ENCODE results near the gene LITAF. TPM values are rescaled to one million over a fixed set of nuclear protein-coding genes. Genes with fewer than 3 reads are reported as not detected.
A peak's percentile ranks its signal among the peaks of the same experiment; 100 is the strongest.

The LITAF gene
- total and polyA plus RNA-seq, 2 of the 4 experiments (the other 2 are of a cell fraction): 113 to 206 TPM

DNA sequence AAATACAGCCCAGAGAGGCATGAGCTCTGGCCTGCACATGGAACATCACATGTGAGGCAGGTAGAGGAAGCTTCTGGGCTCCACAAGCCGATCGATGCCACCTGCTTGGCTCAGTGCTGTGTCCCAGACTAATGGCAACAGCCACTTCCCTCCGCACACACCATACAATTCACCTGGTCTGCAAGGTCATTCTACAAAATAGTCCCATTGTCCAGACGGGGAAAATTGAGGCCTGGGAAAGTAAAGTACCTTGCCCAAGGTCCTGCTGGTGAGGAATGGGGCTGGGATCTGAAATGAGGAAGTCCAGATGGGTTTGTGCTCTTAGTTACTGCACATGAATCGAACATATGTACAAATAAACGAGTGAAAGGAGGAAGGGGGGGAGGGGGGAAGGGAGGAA is 88.0 kb downstream of the LITAF start:
- POLR2A ChIA-PET (ENCODE audit: unreplicated experiment): no interaction called here
- dilution Hi-C loops (cut with HindIII; ENCODE audit: low sequenced_read_pairs, unreplicated experiment): no loop called here

More for the DNA sequence above, 88.0 kb downstream of the LITAF start:
- no peaks in the 10 kb centered on the region for H3K36me3 ChIP-seq (ENCODE audit: control insufficient read depth, insufficient read depth, low read length)
- H4K5ac ChIP-seq (ENCODE audit: low read depth, low read length): no peak overlapping the region
- CTCF ChIA-PET: no interaction called here
- no peak overlapping the region for H2AK9ac ChIP-seq (replicated peaks; ENCODE audit: low read depth, low read length, poor library complexity)
- H3K23ac ChIP-seq (ENCODE audit: low read depth, low read length): no peak overlapping the region
- no peak overlapping the region for H2BK5ac ChIP-seq (ENCODE audit: low read depth, low read length, poor library complexity, severe bottlenecking)
- H3K4ac ChIP-seq (ENCODE audit: low read depth, low read length): peak overlapping the region; percentile 43; the same call in 1 of the 2 replicates
- no peaks in the 10 kb centered on the region for H3K9me3 ChIP-seq (ENCODE audit: control insufficient read depth, insufficient read depth, low read length)
- ATAC-seq (ENCODE audit: low read depth): no peak
- no peak overlapping the region for H3K9ac ChIP-seq (ENCODE audit: low read depth, low read length)
- DNase-seq: no peak
- no peak overlapping the region for H3K56ac ChIP-seq (ENCODE audit: extremely low read depth, insufficient read depth, low read length)
- no peak overlapping the region for H2AFZ ChIP-seq (replicated peaks; ENCODE audit: low read length, poor library complexity)
- H3K18ac ChIP-seq (ENCODE audit: low read depth, low read length): no peak overlapping the region
- in situ Hi-C loops (cut with MboI; ENCODE audit: low sequenced_read_pairs): no loop called here
- H2BK15ac ChIP-seq (ENCODE audit: low read depth, low read length): no peak overlapping the region
- H3K79me1 ChIP-seq (ENCODE audit: low read depth in 1 of 2, low read length in 2 of 2): peaks cover 0 to 3% of the 10 kb centered on the region in 2 experiments; a peak in 1 of 4 replicates
- no peak overlapping the region for H3K27ac ChIP-seq (ENCODE audit: insufficient read depth, low read length)
- no peak overlapping the region for H2BK120ac ChIP-seq (ENCODE audit: low read depth, low read length)
- intact Hi-C loops (cut with micrococcal nuclease): no loop called here
- H3K27me3 ChIP-seq (ENCODE audit: control insufficient read depth, insufficient read depth, low read length): no peaks in the 10 kb centered on the region; the same call in 1 of the 2 replicates
- H2AK5ac ChIP-seq (ENCODE audit: low read depth, low read length): peak overlapping the region; percentile 27; the same call in 1 of the 2 replicates
- H2BK20ac ChIP-seq (ENCODE audit: low read depth, low read length): 0 out of 2 replicates have a peak overlapping the region, but pooled peaks have one; percentile 1
- no TSS peak for BruUV-seq (replicated peaks)
- no peak overlapping the region for H3K4me3 ChIP-seq (ENCODE audit: insufficient read depth, low read depth, low read length)
- TF ChIP-seq RAD21 (IDR thresholded peaks at IDR 0.05; ENCODE audit: low read length) (no peak), SMC3 (IDR thresholded peaks at IDR 0.05; ENCODE audit: low read depth, low read length) (no peak), RCOR1 (IDR thresholded peaks at IDR 0.05; ENCODE audit: insufficient replicate concordance, low read length) (no peak), CEBPB (IDR thresholded peaks at IDR 0.05; ENCODE audit: low read depth, low read length) (no peak), BHLHE40 (IDR thresholded peaks at IDR 0.05; ENCODE audit: low read depth, low read length) (no peak), CHD1 (IDR thresholded peaks at IDR 0.05; ENCODE audit: low read depth, low read length) (no peak)
- TF ChIP-seq, protein P1, sequence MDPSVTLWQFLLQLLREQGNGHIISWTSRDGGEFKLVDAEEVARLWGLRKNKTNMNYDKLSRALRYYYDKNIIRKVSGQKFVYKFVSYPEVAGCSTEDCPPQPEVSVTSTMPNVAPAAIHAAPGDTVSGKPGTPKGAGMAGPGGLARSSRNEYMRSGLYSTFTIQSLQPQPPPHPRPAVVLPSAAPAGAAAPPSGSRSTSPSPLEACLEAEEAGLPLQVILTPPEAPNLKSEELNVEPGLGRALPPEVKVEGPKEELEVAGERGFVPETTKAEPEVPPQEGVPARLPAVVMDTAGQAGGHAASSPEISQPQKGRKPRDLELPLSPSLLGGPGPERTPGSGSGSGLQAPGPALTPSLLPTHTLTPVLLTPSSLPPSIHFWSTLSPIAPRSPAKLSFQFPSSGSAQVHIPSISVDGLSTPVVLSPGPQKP (IDR thresholded peaks at IDR 0.05; ENCODE audit: borderline replicate concordance, low read depth, low read length): no peak
- H4K20me1 ChIP-seq (ENCODE audit: insufficient read depth, low read length): no peaks in the 10 kb centered on the region
- H4K8ac ChIP-seq (ENCODE audit: low read depth in 2 of 2, low read length in 2 of 2): peak overlapping the region in 1 of 2 experiments; percentile 25; a peak in 1 of 4 replicates
- 100% methylated on average over 3 of the region's 6 CpGs; no CpG with 5 or more reads in 1 of the 2 experiments for WGBS, 2 experiments (ENCODE audit: extremely low coverage in 2 of 2, insufficient read length in 1 of 2)
- no peak overlapping the region for H3K4me2 ChIP-seq (ENCODE audit: low read depth, low read length)
- H3K4me1 ChIP-seq (ENCODE audit: control insufficient read depth, insufficient read depth, low read length): peaks cover 18% of the 10 kb centered on the region
- H3K14ac ChIP-seq (replicated peaks; ENCODE audit: low read depth, low read length): no peak overlapping the region
- H3K9me1 ChIP-seq (ENCODE audit: insufficient read depth, low read length): peaks cover 14% of the 10 kb centered on the region
- no peak overlapping the region for H4K91ac ChIP-seq (ENCODE audit: insufficient read depth, low read depth, low read length)
